GM12874 (cell line): Measurements from ENCODE around the gene MSMP.
A peak's percentile ranks its signal among the peaks of the same experiment; 100 is the strongest.

Experiments used
- TF ChIP-seq, protein P1 (sequence below): IDR thresholded peaks from 2 replicates; pipeline ENCODE4 v1.5.1; 2011; ENCODE audit warnings: low read depth, mild to moderate bottlenecking, control low read depth, low read length, moderate library complexity; ENCODE audit not compliant: insufficient read depth

The MSMP gene

DNA sequence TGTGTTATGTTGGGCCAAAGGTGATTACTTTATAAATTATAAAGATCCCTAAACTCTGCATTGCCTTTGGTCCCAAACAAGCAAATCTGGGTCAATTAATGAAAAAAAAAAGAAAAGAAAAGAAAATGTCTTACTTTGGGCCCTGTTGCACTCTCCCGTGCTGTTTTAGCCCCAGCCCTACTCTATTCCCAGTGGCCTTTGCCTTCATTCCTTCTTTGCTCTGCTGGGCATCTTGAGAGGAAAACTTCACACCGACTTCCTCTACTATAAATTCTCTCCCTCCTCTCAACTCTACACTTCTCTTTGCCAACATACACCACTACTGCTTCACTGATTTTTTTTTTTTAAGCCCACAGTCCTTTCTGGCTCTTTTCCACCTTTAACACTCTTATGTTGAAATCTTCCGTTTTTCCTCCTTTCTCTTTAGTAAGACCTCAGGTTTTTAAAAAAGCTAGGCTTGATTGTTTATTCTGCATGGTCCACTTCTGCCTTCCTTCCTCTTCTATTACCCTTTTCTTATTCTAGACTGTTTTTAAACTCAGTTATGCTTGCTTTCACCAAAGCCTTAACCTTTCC, 4.5 kb upstream of the MSMP start:
- TF ChIP-seq, protein P1, sequence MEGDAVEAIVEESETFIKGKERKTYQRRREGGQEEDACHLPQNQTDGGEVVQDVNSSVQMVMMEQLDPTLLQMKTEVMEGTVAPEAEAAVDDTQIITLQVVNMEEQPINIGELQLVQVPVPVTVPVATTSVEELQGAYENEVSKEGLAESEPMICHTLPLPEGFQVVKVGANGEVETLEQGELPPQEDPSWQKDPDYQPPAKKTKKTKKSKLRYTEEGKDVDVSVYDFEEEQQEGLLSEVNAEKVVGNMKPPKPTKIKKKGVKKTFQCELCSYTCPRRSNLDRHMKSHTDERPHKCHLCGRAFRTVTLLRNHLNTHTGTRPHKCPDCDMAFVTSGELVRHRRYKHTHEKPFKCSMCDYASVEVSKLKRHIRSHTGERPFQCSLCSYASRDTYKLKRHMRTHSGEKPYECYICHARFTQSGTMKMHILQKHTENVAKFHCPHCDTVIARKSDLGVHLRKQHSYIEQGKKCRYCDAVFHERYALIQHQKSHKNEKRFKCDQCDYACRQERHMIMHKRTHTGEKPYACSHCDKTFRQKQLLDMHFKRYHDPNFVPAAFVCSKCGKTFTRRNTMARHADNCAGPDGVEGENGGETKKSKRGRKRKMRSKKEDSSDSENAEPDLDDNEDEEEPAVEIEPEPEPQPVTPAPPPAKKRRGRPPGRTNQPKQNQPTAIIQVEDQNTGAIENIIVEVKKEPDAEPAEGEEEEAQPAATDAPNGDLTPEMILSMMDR = no peak

DNA sequence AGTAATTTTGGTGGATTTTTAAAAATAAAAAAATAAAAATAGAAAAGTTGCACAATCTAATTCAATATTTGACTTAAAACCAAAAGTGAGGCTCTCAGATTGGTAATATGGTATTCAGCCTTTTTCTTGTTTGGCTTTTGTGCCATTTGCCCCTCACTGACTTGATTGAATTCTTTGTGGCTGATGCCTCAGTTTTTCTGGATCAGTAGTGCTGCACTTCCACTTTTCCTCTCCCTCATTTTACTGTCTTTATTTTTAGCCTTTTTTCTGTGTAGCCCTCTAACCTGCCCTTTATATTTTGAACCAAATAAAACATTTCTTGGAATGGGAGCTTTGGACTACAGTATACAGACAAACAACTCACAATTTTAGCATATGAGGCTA, 3.8 kb upstream of the MSMP start:
- TF ChIP-seq, protein P1 = no peak

DNA sequence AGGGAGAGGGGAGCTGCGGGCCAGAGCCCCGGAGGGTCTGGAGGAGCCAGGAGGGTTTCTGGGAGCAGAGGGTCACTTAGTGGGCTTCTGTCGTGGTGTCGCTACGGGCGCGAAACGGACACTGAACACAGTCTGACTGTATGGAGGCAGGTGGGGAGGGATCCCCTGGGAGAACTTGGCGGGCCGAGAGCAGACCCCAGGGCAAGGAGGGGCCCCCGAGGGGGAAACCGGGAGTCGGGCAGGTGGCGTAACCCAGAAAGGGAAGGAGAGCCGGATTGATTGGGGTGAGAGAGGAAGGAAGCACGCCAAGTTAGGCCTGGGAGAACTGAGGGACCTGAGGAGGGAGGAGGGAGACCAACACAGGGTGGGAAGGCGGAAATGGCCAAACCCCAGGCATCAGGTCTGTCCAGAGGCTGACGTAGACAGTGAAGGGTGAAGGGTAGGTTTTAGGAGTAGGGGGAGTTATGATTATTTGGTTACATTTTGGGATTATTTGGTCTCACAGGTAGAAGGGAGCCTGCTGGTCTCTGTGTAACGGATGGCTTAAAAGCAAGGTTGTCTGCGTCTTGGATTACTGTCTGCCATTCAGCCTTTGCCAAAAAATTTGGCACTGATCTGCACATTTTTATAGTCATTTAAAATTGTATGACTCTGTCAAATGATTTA, 3.3 kb upstream of the MSMP start:
- TF ChIP-seq, protein P1 = no peak

DNA sequence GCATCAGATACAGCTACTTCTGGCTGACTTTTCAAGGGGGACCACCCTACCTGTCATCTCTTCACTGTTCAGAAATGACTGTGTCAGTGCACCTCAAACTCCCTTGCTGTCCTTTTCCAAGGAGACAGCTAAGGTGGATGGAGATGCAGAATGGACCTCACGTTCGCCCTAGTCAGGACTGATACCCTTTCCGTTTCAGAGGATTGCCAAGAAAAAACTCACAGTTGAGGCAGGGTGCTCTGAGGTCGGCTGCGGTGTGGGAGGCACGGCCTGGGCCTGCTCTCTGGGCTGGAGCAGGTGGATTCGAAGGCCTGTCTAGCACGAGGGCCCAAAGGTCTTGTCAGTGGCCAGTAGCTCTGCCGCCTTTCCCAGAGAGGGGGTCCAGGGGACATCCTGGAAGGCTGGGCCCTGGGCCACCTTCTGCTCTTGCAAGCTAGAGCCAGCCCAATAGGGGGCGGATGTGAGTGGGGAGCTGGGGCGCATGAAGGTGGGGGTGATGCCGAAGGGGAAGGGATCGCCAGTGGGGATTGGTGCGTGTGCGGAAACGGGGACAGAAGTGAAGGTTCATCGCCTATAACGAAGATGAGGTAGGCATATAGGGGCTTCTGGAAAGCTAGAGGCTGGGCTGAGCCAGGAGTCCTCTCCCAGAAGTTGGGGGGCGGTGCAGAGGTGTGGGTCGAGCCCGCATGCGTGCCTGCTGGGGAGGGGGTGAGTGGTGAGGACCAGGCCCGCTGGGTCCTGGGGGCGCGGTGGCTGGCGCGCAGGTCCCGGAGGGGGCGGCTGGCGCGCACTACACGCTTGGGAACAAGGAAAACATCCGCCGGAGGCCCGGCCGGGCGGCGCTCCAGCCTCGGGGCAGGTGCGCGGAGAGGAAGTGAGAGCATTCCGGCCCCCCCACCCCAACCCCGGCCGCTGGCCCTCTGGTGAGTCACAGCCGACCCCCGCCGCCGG, 2.5 kb upstream of the MSMP start:
- TF ChIP-seq, protein P1 = peak; percentile 92

DNA sequence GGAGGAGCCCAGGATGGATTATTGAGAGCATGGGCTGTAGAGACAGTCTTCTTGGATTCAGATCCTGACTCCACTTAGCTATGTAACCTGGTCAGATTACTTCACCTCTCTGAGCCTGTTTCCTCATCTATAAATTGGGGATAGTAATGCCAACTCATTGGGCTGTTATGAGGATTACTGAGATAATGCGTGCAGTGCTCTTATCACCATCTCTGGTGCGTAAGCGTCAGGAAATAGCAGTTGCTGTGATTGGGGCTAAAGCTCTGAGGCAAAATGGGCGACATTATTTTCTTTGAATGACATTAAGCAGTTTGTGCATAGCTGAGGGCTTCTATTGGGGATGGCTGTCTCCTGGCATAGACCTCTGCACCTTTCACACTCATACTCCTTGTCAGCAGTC, 995 bp upstream of the MSMP start:
- TF ChIP-seq, protein P1 = no peak

DNA sequence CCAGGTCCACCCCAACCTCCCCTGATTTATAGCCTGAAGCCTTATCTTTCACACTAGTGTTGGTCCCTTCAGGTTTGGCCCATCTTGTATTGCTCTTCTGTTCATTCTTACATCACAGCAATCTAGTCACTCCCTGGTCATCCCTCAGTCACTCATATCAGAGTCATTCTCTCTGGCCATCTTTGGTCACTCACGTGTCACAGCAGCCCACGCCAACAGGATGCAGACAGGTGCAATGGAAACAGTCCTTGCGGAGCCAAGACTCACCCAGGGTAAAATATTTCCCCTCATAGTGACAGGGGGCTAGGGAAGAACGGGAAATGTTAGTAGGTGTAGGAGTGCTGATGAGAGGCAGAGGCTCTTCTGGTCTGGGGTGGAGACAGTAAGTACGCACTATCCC, 610 bp downstream of the MSMP start:
- TF ChIP-seq, protein P1 = no peak

DNA sequence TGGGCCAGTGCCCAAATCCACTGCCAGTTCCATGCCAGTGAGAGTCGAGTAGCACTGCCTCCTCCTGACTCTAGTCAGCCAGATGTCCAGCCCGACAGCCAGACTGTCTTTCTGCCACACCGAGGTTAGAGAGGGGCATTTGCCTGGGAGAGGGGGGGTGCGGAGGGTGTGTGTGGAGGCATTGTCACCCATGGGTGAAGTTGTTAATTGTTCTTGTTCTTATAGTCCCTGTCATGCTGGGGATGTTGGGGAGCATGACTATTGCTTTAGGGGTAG, 3.9 kb downstream of the MSMP start:
- TF ChIP-seq, protein P1 = no peak
